ENCODE results near the gene DYNC2LI1.

The DYNC2LI1 gene

GRCh38 chr2:43791035-43791765 lies 17.4 kb downstream of the DYNC2LI1 start:
- Mint-ChIP-seq H3K4me1 (peaks cover 12% of the 10 kb centered on the region), H3K27ac (no peak overlapping the region), H3K4me3 (no peak overlapping the region), H3K36me3 (peaks cover 8% of the 10 kb centered on the region), H3K9me3 (no peaks in the 10 kb centered on the region), H3K27me3 (no peaks in the 10 kb centered on the region)

- no peak overlapping the region for H3K4me3 Mint-ChIP-seq
- H3K27ac Mint-ChIP-seq = no peak overlapping the region
- H3K9me3 Mint-ChIP-seq = no peaks in the 10 kb centered on the region
- H3K4me1 Mint-ChIP-seq = peaks cover 10% of the 10 kb centered on the region
- H3K27me3 Mint-ChIP-seq = no peaks in the 10 kb centered on the region
- H3K36me3 Mint-ChIP-seq = peaks cover 8% of the 10 kb centered on the region
Observed at GRCh38 chr2:43792653-43793052, 18.8 kb downstream of the DYNC2LI1 start.

- no peaks in the 10 kb centered on the region for H3K9me3 Mint-ChIP-seq
- no peaks in the 10 kb centered on the region for H3K4me1 Mint-ChIP-seq
- H3K27me3 Mint-ChIP-seq = no peaks in the 10 kb centered on the region
- peaks cover 6% of the 10 kb centered on the region for H3K36me3 Mint-ChIP-seq
- no peak overlapping the region for H3K4me3 Mint-ChIP-seq
- H3K27ac Mint-ChIP-seq = no peak overlapping the region
Observed at GRCh38 chr2:43794956-43795355, 21.1 kb downstream of the DYNC2LI1 start.

- H3K27me3 Mint-ChIP-seq = no peaks in the 10 kb centered on the region
- no peak overlapping the region for H3K4me3 Mint-ChIP-seq
- no peak overlapping the region for H3K27ac Mint-ChIP-seq
- H3K4me1 Mint-ChIP-seq = no peaks in the 10 kb centered on the region
- H3K36me3 Mint-ChIP-seq = peaks cover 5% of the 10 kb centered on the region
- no peaks in the 10 kb centered on the region for H3K9me3 Mint-ChIP-seq
Observed at GRCh38 chr2:43796206-43796605, 22.4 kb downstream of the DYNC2LI1 start.

GRCh38 chr2:43798300-43798699 lies 24.5 kb downstream of the DYNC2LI1 start:
- Mint-ChIP-seq H3K4me3 (no peak overlapping the region), H3K9me3 (no peaks in the 10 kb centered on the region), H3K36me3 (peaks cover 8% of the 10 kb centered on the region), H3K27me3 (no peaks in the 10 kb centered on the region), H3K4me1 (no peaks in the 10 kb centered on the region), H3K27ac (no peak overlapping the region)

GRCh38 chr2:43800894-43801293 lies 27.1 kb downstream of the DYNC2LI1 start:
- no peaks in the 10 kb centered on the region for H3K9me3 Mint-ChIP-seq
- no peaks in the 10 kb centered on the region for H3K4me1 Mint-ChIP-seq
- H3K4me3 Mint-ChIP-seq = no peak overlapping the region
- peaks cover 10% of the 10 kb centered on the region for H3K36me3 Mint-ChIP-seq
- H3K27me3 Mint-ChIP-seq = no peaks in the 10 kb centered on the region
- no peak overlapping the region for H3K27ac Mint-ChIP-seq

- Mint-ChIP-seq H3K27me3 (no peaks in the 10 kb centered on the region), H3K4me1 (no peaks in the 10 kb centered on the region), H3K4me3 (no peak overlapping the region), H3K36me3 (peaks cover 10% of the 10 kb centered on the region), H3K27ac (no peak overlapping the region), H3K9me3 (no peaks in the 10 kb centered on the region)
Observed at GRCh38 chr2:43802135-43802534, 28.3 kb downstream of the DYNC2LI1 start.

- no peak overlapping the region for H3K27ac Mint-ChIP-seq
- H3K27me3 Mint-ChIP-seq = no peaks in the 10 kb centered on the region
- no peaks in the 10 kb centered on the region for H3K9me3 Mint-ChIP-seq
- no peak overlapping the region for H3K4me3 Mint-ChIP-seq
- H3K4me1 Mint-ChIP-seq = no peaks in the 10 kb centered on the region
- peaks cover 10% of the 10 kb centered on the region for H3K36me3 Mint-ChIP-seq
Observed at GRCh38 chr2:43803113-43803512, 29.3 kb downstream of the DYNC2LI1 start.

GRCh38 chr2:43806719-43807031 lies 32.8 kb downstream of the DYNC2LI1 start:
- H3K27me3 Mint-ChIP-seq = no peaks in the 10 kb centered on the region
- no peaks in the 10 kb centered on the region for H3K9me3 Mint-ChIP-seq
- no peaks in the 10 kb centered on the region for H3K4me1 Mint-ChIP-seq
- no peak overlapping the region for H3K4me3 Mint-ChIP-seq
- H3K36me3 Mint-ChIP-seq = peaks cover 10% of the 10 kb centered on the region
- no peak overlapping the region for H3K27ac Mint-ChIP-seq

- H3K27me3 Mint-ChIP-seq = no peaks in the 10 kb centered on the region
- no peaks in the 10 kb centered on the region for H3K9me3 Mint-ChIP-seq
- no peaks in the 10 kb centered on the region for H3K4me1 Mint-ChIP-seq
- H3K27ac Mint-ChIP-seq = no peak overlapping the region
- no peaks in the 10 kb centered on the region for H3K36me3 Mint-ChIP-seq
- H3K4me3 Mint-ChIP-seq = no peak overlapping the region
Observed at GRCh38 chr2:43810452-43810851, 36.6 kb downstream of the DYNC2LI1 start.

- no peaks in the 10 kb centered on the region for H3K27me3 Mint-ChIP-seq
- no peaks in the 10 kb centered on the region for H3K9me3 Mint-ChIP-seq
- no peak overlapping the region for H3K4me3 Mint-ChIP-seq
- no peaks in the 10 kb centered on the region for H3K4me1 Mint-ChIP-seq
- no peaks in the 10 kb centered on the region for H3K36me3 Mint-ChIP-seq
- no peak overlapping the region for H3K27ac Mint-ChIP-seq
Observed at GRCh38 chr2:43810888-43811287, 37.0 kb downstream of the DYNC2LI1 start.

GRCh38 chr2:43812006-43812405 lies 38.2 kb downstream of the DYNC2LI1 start:
- no peaks in the 10 kb centered on the region for H3K9me3 Mint-ChIP-seq
- no peaks in the 10 kb centered on the region for H3K36me3 Mint-ChIP-seq
- no peak overlapping the region for H3K27ac Mint-ChIP-seq
- H3K4me1 Mint-ChIP-seq = no peaks in the 10 kb centered on the region
- H3K4me3 Mint-ChIP-seq = no peak overlapping the region
- peaks cover 1% of the 10 kb centered on the region for H3K27me3 Mint-ChIP-seq

- Mint-ChIP-seq H3K36me3 (no peaks in the 10 kb centered on the region), H3K9me3 (no peaks in the 10 kb centered on the region), H3K27me3 (peaks cover 1% of the 10 kb centered on the region), H3K4me1 (no peaks in the 10 kb centered on the region), H3K4me3 (no peak overlapping the region), H3K27ac (no peak overlapping the region)
Observed at GRCh38 chr2:43812947-43813346, 39.1 kb downstream of the DYNC2LI1 start.

GRCh38 chr2:43814711-43815110 lies 40.9 kb downstream of the DYNC2LI1 start:
- no peaks in the 10 kb centered on the region for H3K9me3 Mint-ChIP-seq
- peaks cover 1% of the 10 kb centered on the region for H3K27me3 Mint-ChIP-seq
- no peak overlapping the region for H3K27ac Mint-ChIP-seq
- no peak overlapping the region for H3K4me3 Mint-ChIP-seq
- H3K4me1 Mint-ChIP-seq = no peaks in the 10 kb centered on the region
- no peaks in the 10 kb centered on the region for H3K36me3 Mint-ChIP-seq

- H3K4me3 Mint-ChIP-seq = no peak overlapping the region
- H3K36me3 Mint-ChIP-seq = no peaks in the 10 kb centered on the region
- peaks cover 10% of the 10 kb centered on the region for H3K27me3 Mint-ChIP-seq
- no peak overlapping the region for H3K27ac Mint-ChIP-seq
- H3K9me3 Mint-ChIP-seq = no peaks in the 10 kb centered on the region
- no peaks in the 10 kb centered on the region for H3K4me1 Mint-ChIP-seq
Observed at GRCh38 chr2:43818761-43819160, 44.9 kb downstream of the DYNC2LI1 start.

GRCh38 chr2:43819491-43820163 lies 45.8 kb downstream of the DYNC2LI1 start:
- Mint-ChIP-seq H3K36me3 (no peaks in the 10 kb centered on the region), H3K4me3 (no peak overlapping the region), H3K27me3 (peaks cover 11% of the 10 kb centered on the region), H3K9me3 (no peaks in the 10 kb centered on the region), H3K4me1 (no peaks in the 10 kb centered on the region), H3K27ac (no peak overlapping the region)

GRCh38 chr2:43822839-43823238 lies 49.0 kb downstream of the DYNC2LI1 start:
- H3K4me1 Mint-ChIP-seq = no peaks in the 10 kb centered on the region
- H3K9me3 Mint-ChIP-seq = no peaks in the 10 kb centered on the region
- H3K4me3 Mint-ChIP-seq = no peak overlapping the region
- H3K27ac Mint-ChIP-seq = no peak overlapping the region
- H3K36me3 Mint-ChIP-seq = no peaks in the 10 kb centered on the region
- peaks cover 11% of the 10 kb centered on the region for H3K27me3 Mint-ChIP-seq
